CD8-positive, alpha-beta memory T cell (primary cell): ENCODE measurements around the gene KCNJ10. TPM values are rescaled to one million over a fixed set of nuclear protein-coding genes. Genes with fewer than 3 reads are reported as not detected.
A peak's percentile ranks its signal among the peaks of the same experiment; 100 is the strongest.

Experiments
- CTCF ChIA-PET: fragments of 350-600 bp; sonication (Branson Sonifier 250); formaldehyde crosslinking; loops from one replicate; lab custom pipeline; 2021; ENCODE audit warnings: antibody characterized with exemption; lab: Charles Lee
- POLR2A ChIA-PET: fragments of 350-600 bp; sonication (Branson Sonifier 250); formaldehyde crosslinking; loops from one replicate; lab custom pipeline; 2021; ENCODE audit warnings: antibody characterized with exemption; lab: Charles Lee
- DNase-seq, 5 donors: peaks; one replicate each; pipeline versions ENCODE4 v3.0.0 to v3.0.0-alpha.2; 2020 to 2022; ENCODE audit warnings: mixed read lengths in 1 of 5
- H3K27ac ChIP-seq: one replicate; pipeline ENCODE4 v1.7.0; 2013; ENCODE audit warnings: low read depth, mild to moderate bottlenecking, low read length, moderate library complexity
- H3K27me3 ChIP-seq: 2 replicates; pipeline ENCODE4 v1.7.0; 2013; ENCODE audit warnings: low read length, mild to moderate bottlenecking; ENCODE audit not compliant: insufficient read depth, poor library complexity, severe bottlenecking
- H3K36me3 ChIP-seq: 2 replicates; pipeline ENCODE4 v1.7.0; 2013; ENCODE audit warnings: mild to moderate bottlenecking, low read length, moderate library complexity; ENCODE audit not compliant: insufficient read depth
- H3K4me1 ChIP-seq: 2 replicates; pipeline ENCODE4 v1.7.0; 2013; ENCODE audit warnings: mild to moderate bottlenecking, low read length, moderate library complexity; ENCODE audit not compliant: insufficient read depth
- H3K4me3 ChIP-seq: 2 replicates; pipeline ENCODE4 v1.7.0; 2013; ENCODE audit warnings: mild to moderate bottlenecking, low read length
- H3K9me3 ChIP-seq: 2 replicates; pipeline ENCODE4 v1.7.0; 2013; ENCODE audit warnings: mild to moderate bottlenecking, low read length
- H3K27ac Mint-ChIP-seq, 8 donors: one replicate each; pipeline ENCODE4 v1.8.0; 2020 to 2021; ENCODE audit warnings: mixed read lengths in 8 of 8, mild to moderate bottlenecking in 6 of 8, inconsistent platforms in 3 of 8, moderate library complexity in 3 of 8
- H3K27me3 Mint-ChIP-seq, 2 donors: one replicate each; pipeline ENCODE4 v1.8.0; 2020 to 2021; ENCODE audit warnings: mixed read lengths in 2 of 2, mild to moderate bottlenecking in 1 of 2, moderate library complexity in 1 of 2
- H3K36me3 Mint-ChIP-seq, 3 donors: one replicate each; pipeline ENCODE4 v1.8.0; 2020 to 2021; ENCODE audit warnings: mixed read lengths in 3 of 3, inconsistent platforms in 1 of 3, mild to moderate bottlenecking in 1 of 3
- H3K4me1 Mint-ChIP-seq, 3 donors: one replicate each; pipeline ENCODE4 v1.8.0; 2020 to 2021; ENCODE audit warnings: mixed read lengths in 3 of 3, inconsistent platforms in 1 of 3, mild to moderate bottlenecking in 1 of 3
- H3K4me3 Mint-ChIP-seq, 7 donors: one replicate each; pipeline ENCODE4 v1.8.0; 2020 to 2021; ENCODE audit warnings: mixed read lengths in 7 of 7, mild to moderate bottlenecking in 6 of 7, moderate library complexity in 4 of 7, inconsistent platforms in 2 of 7
- H3K9me3 Mint-ChIP-seq, 5 donors: one replicate each; pipeline ENCODE4 v1.8.0; 2020 to 2022; ENCODE audit warnings: mixed read lengths in 5 of 5, mild to moderate bottlenecking in 3 of 5, moderate library complexity in 2 of 5, inconsistent platforms in 1 of 5
- polyA plus RNA-seq: library from polyadenylated mRNA; unstranded; fragments of 300-500 nt; fragmentation: Illumina TruSeq; gene quantifications from one replicate; pipeline ENCODE4 v1.2.3, GENCODE V29; 2021
- total RNA-seq, 2 experiments: library from RNA; stranded (reverse); gene quantifications; one replicate each; pipeline ENCODE4 v1.2.3, GENCODE V29; 2021

Gene KCNJ10
- total and polyA plus RNA-seq, 3 experiments from 2014 or later, result 0.13 TPM; not detected in 2

DNA sequence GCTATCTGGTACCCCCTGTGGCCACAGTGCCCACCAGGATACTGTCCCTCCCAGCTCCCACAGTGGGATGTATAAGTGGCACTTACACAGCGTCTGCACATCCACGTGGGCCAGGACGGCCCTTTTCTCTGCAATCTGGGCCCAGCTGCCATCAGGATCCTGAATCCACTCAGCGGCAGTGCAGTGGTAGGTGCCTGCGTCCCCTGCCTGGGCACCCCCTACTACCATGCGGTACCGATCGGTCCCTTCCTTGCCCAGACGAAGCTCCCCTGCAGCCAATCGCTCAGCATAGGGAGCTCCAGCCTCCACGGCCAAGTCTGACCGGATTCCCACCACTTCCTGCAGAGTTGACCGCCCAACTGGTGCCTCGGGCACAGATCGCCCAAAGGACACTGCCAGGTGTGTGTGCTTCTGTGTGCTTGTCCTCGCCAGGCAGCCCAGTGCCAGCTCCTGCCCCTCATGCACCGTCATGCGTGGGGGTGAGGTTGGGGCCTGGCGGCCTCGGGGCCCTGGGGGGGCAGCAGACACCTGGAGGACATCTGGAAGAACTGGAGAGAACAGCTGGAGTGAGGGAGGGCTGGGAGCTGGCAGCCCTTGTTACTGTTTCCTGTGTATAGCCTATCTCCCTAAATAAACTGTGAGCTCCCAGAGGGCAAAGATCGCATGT is 23.8 kb upstream of the KCNJ10 start:
- peaks cover 29 to 49% (median 31%) of the 10 kb centered on the region in 3 donors for H3K4me1 Mint-ChIP-seq
- H3K27ac Mint-ChIP-seq, result no peak overlapping the region
- CTCF ChIA-PET, result interaction anchor here (2.9 to 6.8 kb wide), 2 partner anchors 8 to 16 kb away, joined by 7 to 81 read pairs; no protein-coding TSS in a partner anchor
- Histone ChIP-seq H3K4me3 (no peak overlapping the region), H3K4me1 (peaks cover 31% of the 10 kb centered on the region), H3K27ac (no peak overlapping the region), H3K36me3 (peaks cover 9% of the 10 kb centered on the region), H3K9me3 (no peaks in the 10 kb centered on the region), H3K27me3 (no peaks in the 10 kb centered on the region)
- H3K27me3 Mint-ChIP-seq, result no peaks in the 10 kb centered on the region
- H3K36me3 Mint-ChIP-seq, result peaks cover under 1 to 71% (median 3%) of the 10 kb centered on the region in 3 donors
- H3K9me3 Mint-ChIP-seq, result no peaks in the 10 kb centered on the region
- POLR2A ChIA-PET, result no interaction called here
- peak in 1 of 5 donors; percentile 35 for DNase-seq
- peak overlapping the region in 1 of 7 donors; percentile 6 for H3K4me3 Mint-ChIP-seq

DNA sequence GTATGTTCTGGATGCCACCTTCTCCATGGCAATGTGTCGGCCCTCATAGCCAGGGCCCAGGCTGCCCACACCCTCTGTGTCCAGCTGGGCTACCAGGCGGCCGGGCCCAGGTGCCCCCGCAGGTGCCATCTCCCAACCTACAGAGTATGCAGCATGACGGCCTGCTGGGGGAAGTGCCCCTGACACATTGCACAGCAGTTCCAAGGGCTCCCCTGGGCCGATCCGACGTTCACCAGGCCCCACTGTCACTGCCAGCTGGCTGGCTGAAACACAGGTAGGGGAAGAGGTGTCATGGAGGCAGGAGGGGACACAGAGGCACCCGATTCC is 23.1 kb upstream of the KCNJ10 start:
- Mint-ChIP-seq H3K4me3 (no peak overlapping the region), H3K9me3 (no peaks in the 10 kb centered on the region)

GRCh38 chr1:160092366-160093068 is 22.6 kb upstream of the KCNJ10 start:
- Histone ChIP-seq H3K9me3 (no peaks in the 10 kb centered on the region), H3K27me3 (no peaks in the 10 kb centered on the region), H3K4me3 (no peak overlapping the region), H3K4me1 (peaks cover 26% of the 10 kb centered on the region), H3K36me3 (peaks cover 9% of the 10 kb centered on the region), H3K27ac (no peak overlapping the region)
- Mint-ChIP-seq H3K27me3 (no peaks in the 10 kb centered on the region), H3K27ac (no peak overlapping the region), H3K9me3 (no peaks in the 10 kb centered on the region), H3K36me3 (peaks cover 2 to 80% (median 8%) of the 10 kb centered on the region in 3 donors), H3K4me1 (peaks cover 25 to 44% (median 26%) of the 10 kb centered on the region in 3 donors), H3K4me3 (no peak overlapping the region)
- no peak for DNase-seq
- ChIA-PET CTCF (interaction anchor here (2.9 kb wide), 1 partner anchor 14 kb away, joined by 7 read pairs; no protein-coding TSS in a partner anchor), POLR2A (no interaction called here)

More for the DNA sequence above, 23.1 kb upstream of the KCNJ10 start:
- ChIA-PET POLR2A (no interaction called here), CTCF (interaction anchor here (2.9 to 6.8 kb wide), 2 partner anchors 8 to 15 kb away, joined by 7 to 81 read pairs; no protein-coding TSS in a partner anchor)
- Histone ChIP-seq H3K27ac (no peak overlapping the region), H3K27me3 (no peaks in the 10 kb centered on the region), H3K9me3 (no peaks in the 10 kb centered on the region), H3K4me3 (no peak overlapping the region), H3K4me1 (peaks cover 31% of the 10 kb centered on the region), H3K36me3 (peaks cover 9% of the 10 kb centered on the region)
- Mint-ChIP-seq H3K27me3 (no peaks in the 10 kb centered on the region), H3K36me3 (peaks cover 2 to 78% (median 7%) of the 10 kb centered on the region in 3 donors), H3K4me1 (peaks cover 29 to 49% (median 31%) of the 10 kb centered on the region in 3 donors), H3K27ac (peak overlapping the region in 1 of 8 donors; percentile 33)
- DNase-seq, result peak in 1 of 5 donors; percentile 43

- Histone ChIP-seq H3K27me3 (no peaks in the 10 kb centered on the region), H3K27ac (no peak overlapping the region), H3K36me3 (peaks cover 9% of the 10 kb centered on the region), H3K4me1 (peaks cover 18% of the 10 kb centered on the region), H3K4me3 (no peak overlapping the region), H3K9me3 (no peaks in the 10 kb centered on the region)
- no peak for DNase-seq
- peak overlapping the region in 2 of 8 donors; percentile 27 to 42 for H3K27ac Mint-ChIP-seq
- no peaks in the 10 kb centered on the region for H3K27me3 Mint-ChIP-seq
- ChIA-PET CTCF (no interaction called here), POLR2A (no interaction called here)
- H3K9me3 Mint-ChIP-seq, result no peaks in the 10 kb centered on the region
- peaks cover 18 to 36% (median 19%) of the 10 kb centered on the region in 3 donors for H3K4me1 Mint-ChIP-seq
- H3K36me3 Mint-ChIP-seq, result peaks cover 4 to 86% (median 12%) of the 10 kb centered on the region in 3 donors
- no peak overlapping the region for H3K4me3 Mint-ChIP-seq
Observed at GRCh38 chr1:160091666-160092223, 21.8 kb upstream of the KCNJ10 start.

- Mint-ChIP-seq H3K9me3 (no peaks in the 10 kb centered on the region), H3K36me3 (peaks cover 4 to 88% (median 8%) of the 10 kb centered on the region in 3 donors), H3K4me3 (no peak overlapping the region), H3K27me3 (no peaks in the 10 kb centered on the region), H3K4me1 (peaks cover 10 to 28% (median 12%) of the 10 kb centered on the region in 3 donors), H3K27ac (peak overlapping the region in 1 of 8 donors; percentile 75)
- Histone ChIP-seq H3K4me3 (no peak overlapping the region), H3K4me1 (peaks cover 8% of the 10 kb centered on the region), H3K36me3 (peaks cover 9% of the 10 kb centered on the region), H3K9me3 (no peaks in the 10 kb centered on the region), H3K27ac (no peak overlapping the region), H3K27me3 (no peaks in the 10 kb centered on the region)
- ChIA-PET CTCF (interaction anchor here (1.7 kb wide), 1 partner anchor 12 kb away, joined by 6 read pairs; no protein-coding TSS in a partner anchor), POLR2A (no interaction called here)
- DNase-seq, result no peak
Observed at GRCh38 chr1:160090760-160091159, 20.8 kb upstream of the KCNJ10 start.

DNA sequence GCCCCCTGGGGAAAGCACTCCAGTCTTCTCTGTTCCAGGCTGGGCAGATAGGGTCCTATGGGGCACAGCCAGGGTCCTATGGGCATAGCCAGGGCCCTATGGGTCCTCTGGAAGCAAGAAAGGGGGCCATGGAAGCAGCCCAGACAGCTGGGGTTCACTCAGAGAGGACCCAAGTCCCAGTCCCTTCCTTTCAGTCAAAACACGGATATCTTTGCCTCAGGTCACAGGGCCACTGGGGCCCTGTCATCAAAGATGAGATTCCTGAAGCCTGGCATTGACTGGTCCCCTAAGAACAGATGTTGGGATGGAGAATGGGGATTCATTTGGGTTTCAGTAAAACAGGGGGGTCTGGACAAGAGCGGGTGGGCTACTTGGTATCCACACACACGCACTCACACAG is 19.9 kb upstream of the KCNJ10 start:
- H3K4me3 ChIP-seq, result no peak overlapping the region
- peaks cover 9% of the 10 kb centered on the region for H3K36me3 ChIP-seq
- ChIA-PET POLR2A (no interaction called here), CTCF (interaction anchor here (1.7 to 1.8 kb wide), 2 partner anchors 8 to 11 kb away, joined by 5 to 6 read pairs; partner anchors contain the start of gene IGSF8)
- no peaks in the 10 kb centered on the region for H3K9me3 Mint-ChIP-seq
- H3K27me3 ChIP-seq, result no peaks in the 10 kb centered on the region
- peak overlapping the region in 1 of 8 donors; percentile 3 for H3K27ac Mint-ChIP-seq
- peaks cover 0 to 1% of the 10 kb centered on the region in 2 donors for H3K27me3 Mint-ChIP-seq
- no peak for DNase-seq
- no peak overlapping the region for H3K27ac ChIP-seq
- H3K36me3 Mint-ChIP-seq, result peaks cover 4 to 86% (median 8%) of the 10 kb centered on the region in 3 donors
- H3K4me1 ChIP-seq, result peaks cover 5% of the 10 kb centered on the region
- peaks cover 10 to 24% (median 13%) of the 10 kb centered on the region in 3 donors for H3K4me1 Mint-ChIP-seq
- no peaks in the 10 kb centered on the region for H3K9me3 ChIP-seq
- no peak overlapping the region for H3K4me3 Mint-ChIP-seq

- H3K27me3 ChIP-seq, result peaks cover under 1% of the 10 kb centered on the region
- H3K36me3 Mint-ChIP-seq, result peaks cover 4 to 61% (median 8%) of the 10 kb centered on the region in 3 donors
- peak overlapping the region in 4 of 8 donors; percentile 29 to 87 (median 48) for H3K27ac Mint-ChIP-seq
- H3K4me1 ChIP-seq, result peaks cover 3% of the 10 kb centered on the region
- H3K4me3 Mint-ChIP-seq, result no peak overlapping the region
- no peak overlapping the region for H3K4me3 ChIP-seq
- no peak for DNase-seq
- peaks cover 11% of the 10 kb centered on the region in 2 donors for H3K27me3 Mint-ChIP-seq
- no peaks in the 10 kb centered on the region for H3K9me3 ChIP-seq
- ChIA-PET POLR2A (interaction anchor here (0.7 to 0.9 kb wide), 2 partner anchors 11 to 17 kb away, joined by 3 to 4 read pairs; partner anchors contain the start of genes IGSF8 and KCNJ10), CTCF (interaction anchor here (0.8 to 6.9 kb wide), 10 partner anchors 8 to 291 kb away, joined by 3 to 81 read pairs (median 12); partner anchors contain the start of gene IGSF8)
- H3K9me3 Mint-ChIP-seq, result no peaks in the 10 kb centered on the region
- H3K36me3 ChIP-seq, result no peaks in the 10 kb centered on the region
- peaks cover 11 to 14% (median 14%) of the 10 kb centered on the region in 3 donors for H3K4me1 Mint-ChIP-seq
- H3K27ac ChIP-seq, result no peak overlapping the region
Observed at GRCh38 chr1:160087118-160087662, 17.2 kb upstream of the KCNJ10 start.
